ENCODE measurements around the gene ST6GALNAC3.

The ST6GALNAC3 gene

DNA sequence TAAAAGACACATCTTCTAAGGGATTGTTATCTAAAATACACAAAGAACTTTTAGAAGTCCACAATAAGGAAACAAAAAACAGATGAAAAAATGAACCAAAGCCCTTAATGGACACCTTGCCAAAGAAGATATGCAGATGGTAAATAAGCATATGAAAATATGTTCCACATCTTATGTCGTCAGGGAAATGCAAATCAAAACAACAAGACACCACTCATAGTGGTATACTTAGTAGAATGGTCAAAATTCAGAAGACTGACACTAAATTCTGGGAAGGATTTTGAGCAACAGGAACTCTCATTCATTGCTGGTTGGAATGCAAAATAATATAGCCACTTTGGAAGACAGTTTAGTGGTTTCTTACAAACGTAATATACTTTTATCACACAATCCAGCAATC is 587.0 kb downstream of the ST6GALNAC3 start:
- no peak for DNase-seq

- no peak for DNase-seq
These were observed 592.0 kb downstream of the ST6GALNAC3 start for GRCh38 chr1:76666499-76666898.

DNA sequence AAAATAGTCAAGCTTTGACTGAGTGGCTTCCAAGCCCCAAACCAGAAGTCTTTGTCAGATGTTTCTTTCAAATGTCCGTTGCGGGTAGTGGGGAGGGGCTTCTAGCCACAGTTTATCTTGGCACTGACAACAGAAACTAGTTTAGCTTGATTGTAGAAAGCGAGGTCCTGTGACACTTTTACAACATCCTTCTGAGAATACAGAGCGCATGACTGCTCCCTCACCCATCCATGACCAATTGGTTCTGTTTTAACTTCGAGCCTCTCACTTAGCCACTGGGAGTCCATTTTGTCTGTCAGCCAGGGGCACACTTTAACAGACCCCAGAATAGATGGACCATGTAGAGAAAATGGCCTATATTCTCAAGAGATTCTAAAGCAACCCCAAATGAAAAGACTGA is 593.5 kb downstream of the ST6GALNAC3 start:
- no peak for DNase-seq

GRCh38 chr1:76669131-76669530 is 594.6 kb downstream of the ST6GALNAC3 start:
- DNase-seq = no peak

GRCh38 chr1:76669624-76670315 is 595.2 kb downstream of the ST6GALNAC3 start:
- DNase-seq = no peak

- DNase-seq = no peak
These were observed 600.2 kb downstream of the ST6GALNAC3 start for GRCh38 chr1:76674689-76675210.

DNA sequence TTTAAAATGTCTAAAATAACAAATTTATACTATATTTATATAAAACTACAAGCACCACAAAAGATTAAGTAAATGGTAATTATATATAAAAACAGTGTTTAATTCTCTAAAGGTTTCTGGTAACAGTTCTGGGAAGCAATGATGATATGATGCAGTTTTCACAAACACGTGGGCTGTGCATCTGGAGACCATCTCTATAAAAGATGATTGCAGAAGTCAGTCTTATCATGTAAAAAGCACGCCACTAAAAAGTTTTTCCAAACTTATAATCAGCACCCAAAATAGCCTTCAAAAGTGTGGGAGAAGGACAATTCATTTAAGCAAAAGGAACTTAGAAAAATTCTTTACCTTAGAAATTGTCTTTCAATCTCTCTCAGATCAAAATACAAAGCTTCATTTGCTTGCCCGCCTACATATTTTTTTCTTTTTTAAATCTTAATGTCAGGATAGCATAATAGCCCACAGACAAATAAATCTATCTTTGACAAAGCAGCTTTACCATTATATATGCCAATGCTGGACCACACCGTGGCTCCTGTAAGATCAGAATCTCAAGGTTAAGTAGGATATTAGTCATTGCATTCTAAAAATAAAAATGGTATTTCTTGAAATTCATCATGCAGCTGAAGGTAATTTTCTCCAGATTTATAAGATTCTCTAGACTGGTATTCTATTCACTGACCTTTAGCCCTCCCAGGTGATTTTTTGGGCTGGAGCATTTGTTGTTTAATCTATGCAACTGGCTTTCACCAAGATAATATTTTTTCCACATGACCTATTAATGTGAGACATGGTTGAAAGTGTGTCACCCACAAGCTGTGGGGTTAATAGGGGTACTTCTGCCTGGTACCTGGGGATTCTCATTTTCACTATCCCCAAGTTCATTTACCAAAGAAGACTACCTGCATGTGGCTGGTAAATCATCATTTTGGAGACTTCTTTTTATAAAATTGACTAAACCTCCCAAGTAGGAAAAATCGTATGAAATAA is 603.2 kb downstream of the ST6GALNAC3 start:
- no peak for DNase-seq

DNA sequence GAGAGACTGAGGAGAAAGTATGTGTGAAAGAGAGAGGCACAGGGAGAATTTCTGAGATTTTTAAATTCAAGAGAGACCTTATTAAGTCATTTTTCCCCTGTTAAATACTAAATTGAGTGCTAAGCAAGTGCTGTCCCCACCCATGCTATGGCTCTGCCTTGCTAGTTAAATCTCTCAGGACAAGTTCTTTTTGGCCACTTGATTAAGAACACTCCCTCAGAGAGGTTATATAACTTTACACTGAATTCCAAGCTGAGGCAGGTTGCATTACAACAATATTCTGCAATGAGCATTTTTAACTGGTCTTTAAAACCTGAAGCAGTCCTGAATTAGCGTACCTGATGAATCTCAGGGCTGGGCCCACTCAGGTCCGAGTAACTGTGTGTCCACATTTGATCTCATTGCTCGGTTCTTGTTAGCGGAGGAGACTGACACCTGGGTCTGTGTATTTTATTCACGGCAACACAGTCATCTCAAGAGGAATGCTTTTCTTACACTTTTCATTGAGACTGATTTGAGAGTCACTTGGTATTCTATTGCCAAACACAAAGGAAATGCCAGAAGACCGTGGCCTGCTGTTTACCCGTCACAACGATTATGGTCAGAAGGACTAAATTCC is 605.1 kb downstream of the ST6GALNAC3 start:
- no peak for DNase-seq

- no peak for DNase-seq
These were observed 606.1 kb downstream of the ST6GALNAC3 start for GRCh38 chr1:76680651-76681050.

- DNase-seq = no peak
These were observed 607.6 kb downstream of the ST6GALNAC3 start for GRCh38 chr1:76682138-76682537.
